ENCODE measurements around the gene COL6A1. TPM values are rescaled to one million over a fixed set of nuclear protein-coding genes. Genes with fewer than 3 reads are reported as not detected.

COL6A1 gene
- total RNA-seq, 3 donors from 2014 or later (not counting 1 experiment from before 2014, with no cell fraction given): 1.0 to 5.2 (median 2.5) TPM

- 91% methylated on average over 31 of the region's 31 CpGs for WGBS (ENCODE audit: insufficient coverage)
- TF ChIP-seq CTCF (IDR thresholded peaks at IDR 0.05): no peak
- no peak for DNase-seq
- no peaks in the 10 kb centered on the region for H3K4me1 Mint-ChIP-seq
- no peaks in the 10 kb centered on the region for H3K36me3 ChIP-seq (ENCODE audit: control insufficient read depth, insufficient read depth, low read length)
- no peak overlapping the region for H3K27ac Mint-ChIP-seq
- H3K9me3 Mint-ChIP-seq: no peaks in the 10 kb centered on the region
- no peak for ATAC-seq
- no peaks in the 10 kb centered on the region for H3K27me3 ChIP-seq (ENCODE audit: control insufficient read depth, insufficient read depth, low read length)
- intact Hi-C loops (cut with micrococcal nuclease): no loop called here
- no peak overlapping the region for H3K4me3 Mint-ChIP-seq
- no peaks in the 10 kb centered on the region for H3K4me1 ChIP-seq (ENCODE audit: control insufficient read depth, insufficient read depth, low read length)
- no peaks in the 10 kb centered on the region for H3K36me3 Mint-ChIP-seq
- no peak overlapping the region for H3K27ac ChIP-seq (ENCODE audit: low read length)
- no peak overlapping the region for H3K4me3 ChIP-seq (ENCODE audit: low read length)
- H3K9me3 ChIP-seq (ENCODE audit: control insufficient read depth, insufficient read depth, low read length): no peaks in the 10 kb centered on the region
- peaks cover 0 to 5% of the 10 kb centered on the region in 2 donors for H3K27me3 Mint-ChIP-seq (ENCODE audit: low read depth in 2 of 2)
Measured at GRCh38 chr21:46039891-46040660, 58.5 kb downstream of the COL6A1 start.

- DNase-seq (no peak), ATAC-seq (no peak)
- H3K4me1 Mint-ChIP-seq: no peaks in the 10 kb centered on the region
- Histone ChIP-seq H3K36me3 (ENCODE audit: control insufficient read depth, insufficient read depth, low read length) (no peaks in the 10 kb centered on the region), H3K27me3 (ENCODE audit: control insufficient read depth, insufficient read depth, low read length) (no peaks in the 10 kb centered on the region), H3K4me1 (ENCODE audit: control insufficient read depth, insufficient read depth, low read length) (no peaks in the 10 kb centered on the region), H3K27ac (ENCODE audit: low read length) (no peak overlapping the region), H3K9me3 (ENCODE audit: control insufficient read depth, insufficient read depth, low read length) (no peaks in the 10 kb centered on the region), H3K4me3 (ENCODE audit: low read length) (no peak overlapping the region)
- no peak overlapping the region for H3K4me3 Mint-ChIP-seq
- intact Hi-C loops (cut with micrococcal nuclease): no loop called here
- 92% methylated on average over 10 of the region's 10 CpGs for WGBS (ENCODE audit: insufficient coverage)
- no peaks in the 10 kb centered on the region for H3K36me3 Mint-ChIP-seq
- H3K27me3 Mint-ChIP-seq (ENCODE audit: low read depth in 2 of 2): peaks cover 0 to 5% of the 10 kb centered on the region in 2 donors
- H3K27ac Mint-ChIP-seq: no peak overlapping the region
- no peak for TF ChIP-seq CTCF (IDR thresholded peaks at IDR 0.05)
- H3K9me3 Mint-ChIP-seq: no peaks in the 10 kb centered on the region
Measured at GRCh38 chr21:46040707-46041106, 59.1 kb downstream of the COL6A1 start.

GRCh38 chr21:46041183-46041582, 59.6 kb downstream of the COL6A1 start:
- 87% methylated on average over 10 of the region's 10 CpGs for WGBS (ENCODE audit: insufficient coverage)
- no peak for ATAC-seq
- intact Hi-C loops (cut with micrococcal nuclease): no loop called here

More at GRCh38 chr21:46041183-46041582, 59.6 kb downstream of the COL6A1 start:
- H3K4me1 Mint-ChIP-seq: no peaks in the 10 kb centered on the region
- H3K27me3 Mint-ChIP-seq (ENCODE audit: low read depth in 2 of 2): peaks cover 0 to 5% of the 10 kb centered on the region in 2 donors
- Histone ChIP-seq H3K27ac (ENCODE audit: low read length) (no peak overlapping the region), H3K9me3 (ENCODE audit: control insufficient read depth, insufficient read depth, low read length) (no peaks in the 10 kb centered on the region), H3K36me3 (ENCODE audit: control insufficient read depth, insufficient read depth, low read length) (no peaks in the 10 kb centered on the region), H3K27me3 (ENCODE audit: control insufficient read depth, insufficient read depth, low read length) (no peaks in the 10 kb centered on the region), H3K4me1 (ENCODE audit: control insufficient read depth, insufficient read depth, low read length) (no peaks in the 10 kb centered on the region), H3K4me3 (ENCODE audit: low read length) (no peak overlapping the region)
- no peaks in the 10 kb centered on the region for H3K9me3 Mint-ChIP-seq
- no peak for DNase-seq
- no peak overlapping the region for H3K4me3 Mint-ChIP-seq
- no peaks in the 10 kb centered on the region for H3K36me3 Mint-ChIP-seq
- no peak for TF ChIP-seq CTCF (IDR thresholded peaks at IDR 0.05)
- no peak overlapping the region for H3K27ac Mint-ChIP-seq

All from natural killer cell (primary cell).